ENCODE results near the gene ACSL1. TPM values are rescaled to one million over a fixed set of nuclear protein-coding genes. Genes with fewer than 3 reads are reported as not detected.

The ACSL1 gene
- total RNA-seq, 1 donor from 2014 or later, result 287 TPM

DNA sequence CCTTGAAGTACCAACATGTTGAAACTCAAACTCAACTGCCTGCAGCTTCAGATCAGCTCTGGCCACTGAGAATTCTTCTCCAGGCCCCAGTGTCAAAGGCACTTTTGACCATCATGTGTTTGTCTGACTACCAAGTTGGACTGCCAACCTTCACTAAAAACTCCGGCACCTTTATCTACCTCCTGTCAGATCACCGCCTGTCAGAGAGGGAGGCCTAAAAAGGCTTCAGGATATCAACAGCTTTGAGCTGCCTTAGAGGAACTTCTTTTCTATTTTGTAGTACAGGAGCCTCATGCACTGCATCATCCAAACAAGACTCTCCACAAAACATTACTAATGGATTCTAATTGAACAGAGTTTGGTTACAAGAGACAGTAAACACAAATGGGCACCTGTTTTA, 2.8 kb downstream of the ACSL1 start:
- H3K27me3 ChIP-seq, result no peaks in the 10 kb centered on the region
- ATAC-seq, result no peak
- no peaks in the 10 kb centered on the region for H3K36me3 ChIP-seq
- H3K4me1 ChIP-seq, result peaks cover 46% of the 10 kb centered on the region
- DNase-seq, result no peak
- TF ChIP-seq, protein P1, sequence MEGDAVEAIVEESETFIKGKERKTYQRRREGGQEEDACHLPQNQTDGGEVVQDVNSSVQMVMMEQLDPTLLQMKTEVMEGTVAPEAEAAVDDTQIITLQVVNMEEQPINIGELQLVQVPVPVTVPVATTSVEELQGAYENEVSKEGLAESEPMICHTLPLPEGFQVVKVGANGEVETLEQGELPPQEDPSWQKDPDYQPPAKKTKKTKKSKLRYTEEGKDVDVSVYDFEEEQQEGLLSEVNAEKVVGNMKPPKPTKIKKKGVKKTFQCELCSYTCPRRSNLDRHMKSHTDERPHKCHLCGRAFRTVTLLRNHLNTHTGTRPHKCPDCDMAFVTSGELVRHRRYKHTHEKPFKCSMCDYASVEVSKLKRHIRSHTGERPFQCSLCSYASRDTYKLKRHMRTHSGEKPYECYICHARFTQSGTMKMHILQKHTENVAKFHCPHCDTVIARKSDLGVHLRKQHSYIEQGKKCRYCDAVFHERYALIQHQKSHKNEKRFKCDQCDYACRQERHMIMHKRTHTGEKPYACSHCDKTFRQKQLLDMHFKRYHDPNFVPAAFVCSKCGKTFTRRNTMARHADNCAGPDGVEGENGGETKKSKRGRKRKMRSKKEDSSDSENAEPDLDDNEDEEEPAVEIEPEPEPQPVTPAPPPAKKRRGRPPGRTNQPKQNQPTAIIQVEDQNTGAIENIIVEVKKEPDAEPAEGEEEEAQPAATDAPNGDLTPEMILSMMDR (IDR thresholded peaks at IDR 0.05), result no peak
- intact Hi-C loops (cut with DNase I), result no loop called here
- no peak overlapping the region for H3K27ac ChIP-seq
- peak overlapping the region; percentile 76 for H3K4me3 ChIP-seq
- H3K9me3 ChIP-seq, result no peaks in the 10 kb centered on the region

DNA sequence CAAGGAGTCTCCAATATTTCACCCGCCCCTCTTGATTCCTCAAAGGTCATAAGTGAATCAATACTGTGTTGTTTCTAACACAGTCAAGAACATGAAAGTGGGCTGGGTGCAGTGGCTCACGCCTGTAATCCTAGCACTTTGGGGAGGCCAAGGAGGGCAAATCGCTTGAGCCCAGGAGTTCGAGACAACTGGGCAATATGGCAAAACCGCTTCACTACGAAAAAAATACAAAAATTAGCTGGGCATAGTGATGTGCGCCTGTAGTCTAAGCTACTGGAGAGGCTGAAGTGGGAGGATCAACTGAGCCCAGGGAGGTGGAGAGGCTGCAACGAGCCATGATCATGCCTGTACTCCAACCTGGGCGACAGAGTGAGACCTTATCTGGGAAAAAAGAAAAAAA, 3.4 kb downstream of the ACSL1 start:
- Histone ChIP-seq H3K9me3 (no peaks in the 10 kb centered on the region), H3K4me1 (peaks cover 53% of the 10 kb centered on the region), H3K36me3 (no peaks in the 10 kb centered on the region), H3K27ac (no peak overlapping the region), H3K27me3 (no peaks in the 10 kb centered on the region), H3K4me3 (no peak overlapping the region)
- DNase-seq, result no peak
- TF ChIP-seq, protein P1 (IDR thresholded peaks at IDR 0.05), result no peak
- ATAC-seq, result no peak
- intact Hi-C loops (cut with DNase I), result no loop called here

GRCh38 chr4:184821242-184821641, 4.5 kb downstream of the ACSL1 start:
- H3K9me3 ChIP-seq, result no peaks in the 10 kb centered on the region
- no peaks in the 10 kb centered on the region for H3K36me3 ChIP-seq
- no peak overlapping the region for H3K27ac ChIP-seq
- intact Hi-C loops (cut with DNase I), result no loop called here
- ATAC-seq (no peak), DNase-seq (no peak)
- H3K27me3 ChIP-seq, result no peaks in the 10 kb centered on the region
- H3K4me3 ChIP-seq, result peak overlapping the region; percentile 17
- TF ChIP-seq, protein P1 (IDR thresholded peaks at IDR 0.05), result no peak
- peaks cover 44% of the 10 kb centered on the region for H3K4me1 ChIP-seq

GRCh38 chr4:184819786-184820185, 6.0 kb downstream of the ACSL1 start:
- Histone ChIP-seq H3K36me3 (no peaks in the 10 kb centered on the region), H3K4me3 (peak overlapping the region; percentile 3), H3K9me3 (no peaks in the 10 kb centered on the region), H3K27me3 (no peaks in the 10 kb centered on the region), H3K27ac (no peak overlapping the region), H3K4me1 (peaks cover 52% of the 10 kb centered on the region)
- intact Hi-C loops (cut with DNase I), result no loop called here
- no peak for DNase-seq
- peak; percentile 56 for ATAC-seq
- TF ChIP-seq, protein P1 (IDR thresholded peaks at IDR 0.05), result no peak

- intact Hi-C loops (cut with DNase I), result no loop called here
These were observed 7.6 kb downstream of the ACSL1 start for GRCh38 chr4:184818216-184818564.

More at GRCh38 chr4:184818216-184818564, 7.6 kb downstream of the ACSL1 start:
- TF ChIP-seq, protein P1 (IDR thresholded peaks at IDR 0.05), result no peak
- Histone ChIP-seq H3K27ac (no peak overlapping the region), H3K4me1 (peaks cover 53% of the 10 kb centered on the region), H3K9me3 (no peaks in the 10 kb centered on the region), H3K27me3 (no peaks in the 10 kb centered on the region), H3K4me3 (no peak overlapping the region), H3K36me3 (no peaks in the 10 kb centered on the region)
- ATAC-seq (no peak), DNase-seq (no peak)
